Superior temporal gyrus (tissue), 1 donor: ENCODE results near the gene PTPRD.

Experiments
- DNase-seq: peaks from one replicate; pipeline ENCODE4 v3.0.0-alpha.2; 2016; ENCODE audit errors: extremely low spot score

The PTPRD gene

GRCh38 chr9:8585036-8585435, 2027.8 kb downstream of the PTPRD start:
- DNase-seq: no peak

DNA sequence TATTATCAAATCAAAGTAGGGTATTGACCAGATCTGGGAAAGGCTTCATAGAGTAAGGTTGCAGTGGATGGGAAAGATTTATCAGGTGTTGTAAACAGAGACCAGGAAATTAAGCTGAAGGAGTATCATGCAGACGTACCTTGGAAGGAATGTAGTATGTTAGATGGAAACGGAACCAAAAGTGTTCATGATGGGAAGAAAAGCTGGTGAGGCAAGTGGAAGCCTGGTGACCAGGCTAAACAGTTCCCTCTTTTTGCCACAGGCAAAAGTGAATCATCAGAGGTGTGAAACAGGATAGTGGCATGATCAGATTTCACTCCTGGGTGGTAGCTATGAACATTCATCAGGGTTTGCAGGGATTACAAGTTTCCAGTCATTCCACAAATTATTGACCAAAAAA, 2033.1 kb downstream of the PTPRD start:
- DNase-seq: no peak

DNA sequence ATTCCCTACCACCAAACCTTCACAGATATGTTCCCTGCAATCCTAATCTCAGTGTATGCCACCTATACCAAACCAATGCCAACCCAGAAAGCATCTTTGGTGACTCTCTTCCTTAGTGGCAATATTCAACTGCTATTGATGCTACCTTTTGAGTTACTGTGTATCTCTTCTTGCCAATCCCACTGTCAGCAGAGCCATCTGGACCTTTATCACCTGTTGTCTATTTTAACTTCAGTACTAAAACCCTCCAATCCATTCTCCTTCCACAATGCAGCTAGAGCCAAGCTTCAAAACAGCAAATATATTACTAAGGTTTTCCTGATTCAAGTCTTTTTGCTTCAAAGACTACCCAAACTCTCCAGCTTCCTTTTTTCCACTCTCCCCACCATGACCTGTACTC, 2036.1 kb downstream of the PTPRD start:
- DNase-seq: no peak

- no peak for DNase-seq
Measured at GRCh38 chr9:8574846-8575245, 2038.0 kb downstream of the PTPRD start.

- DNase-seq: no peak
Measured at GRCh38 chr9:8572209-8572608, 2040.6 kb downstream of the PTPRD start.

GRCh38 chr9:8571643-8572042, 2041.2 kb downstream of the PTPRD start:
- DNase-seq: no peak

DNA sequence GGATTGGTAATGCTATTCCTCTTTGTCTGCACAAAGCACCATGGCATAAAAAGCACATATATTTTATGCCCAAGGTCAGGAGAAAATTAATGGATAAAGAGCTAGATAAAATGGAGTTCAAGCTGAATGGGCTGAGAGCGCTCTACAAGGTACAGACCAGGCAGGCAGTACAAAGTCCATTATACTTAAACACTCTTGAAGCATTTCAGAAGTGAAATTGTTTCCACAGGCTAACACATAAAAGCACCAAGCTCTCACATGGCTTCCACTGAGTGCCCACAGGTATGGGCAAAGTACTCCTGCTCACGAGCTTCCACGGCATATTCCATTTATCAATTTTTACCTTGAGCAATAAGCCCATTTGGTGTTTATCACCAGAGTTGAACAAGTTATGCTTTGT, 2042.0 kb downstream of the PTPRD start:
- DNase-seq: no peak

DNA sequence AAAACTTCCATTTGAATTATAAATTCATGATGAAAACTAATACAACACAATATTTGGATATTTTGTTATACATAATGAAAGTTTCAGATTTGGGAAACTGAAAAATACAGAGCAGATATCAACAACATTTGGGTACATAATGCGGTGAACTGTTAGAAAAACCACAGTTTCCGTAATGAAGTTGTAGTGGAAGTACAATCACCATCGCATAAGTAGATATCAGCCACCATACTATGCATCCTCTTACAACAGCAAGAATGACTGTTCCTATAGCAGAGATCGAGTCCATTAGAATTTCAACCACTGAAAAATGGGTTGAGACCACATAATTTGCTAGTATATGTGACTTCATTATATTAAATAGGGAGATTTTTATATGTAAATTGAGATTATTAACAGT, 2043.0 kb downstream of the PTPRD start:
- no peak for DNase-seq

- DNase-seq: no peak
Measured at GRCh38 chr9:8567963-8568579, 2044.7 kb downstream of the PTPRD start.

DNA sequence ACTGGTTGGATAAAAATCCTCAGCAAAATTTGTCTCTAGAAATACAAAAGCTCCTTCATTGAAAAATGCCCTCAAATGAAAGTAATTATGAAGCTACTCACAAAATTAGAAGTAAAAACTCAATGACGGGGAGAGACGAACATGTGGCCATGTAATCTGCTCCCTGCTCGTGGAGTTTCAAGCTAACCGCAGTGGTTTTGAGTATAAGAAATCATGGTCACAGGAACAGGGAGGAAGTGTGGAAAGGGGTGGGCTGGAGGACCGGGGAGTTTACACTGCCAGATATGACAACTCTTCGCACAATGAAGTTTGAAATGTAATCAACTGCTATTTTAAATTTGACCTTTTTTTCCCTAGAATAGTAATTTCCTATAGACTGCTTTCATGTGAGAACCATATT, 2047.8 kb downstream of the PTPRD start:
- DNase-seq: no peak

DNA sequence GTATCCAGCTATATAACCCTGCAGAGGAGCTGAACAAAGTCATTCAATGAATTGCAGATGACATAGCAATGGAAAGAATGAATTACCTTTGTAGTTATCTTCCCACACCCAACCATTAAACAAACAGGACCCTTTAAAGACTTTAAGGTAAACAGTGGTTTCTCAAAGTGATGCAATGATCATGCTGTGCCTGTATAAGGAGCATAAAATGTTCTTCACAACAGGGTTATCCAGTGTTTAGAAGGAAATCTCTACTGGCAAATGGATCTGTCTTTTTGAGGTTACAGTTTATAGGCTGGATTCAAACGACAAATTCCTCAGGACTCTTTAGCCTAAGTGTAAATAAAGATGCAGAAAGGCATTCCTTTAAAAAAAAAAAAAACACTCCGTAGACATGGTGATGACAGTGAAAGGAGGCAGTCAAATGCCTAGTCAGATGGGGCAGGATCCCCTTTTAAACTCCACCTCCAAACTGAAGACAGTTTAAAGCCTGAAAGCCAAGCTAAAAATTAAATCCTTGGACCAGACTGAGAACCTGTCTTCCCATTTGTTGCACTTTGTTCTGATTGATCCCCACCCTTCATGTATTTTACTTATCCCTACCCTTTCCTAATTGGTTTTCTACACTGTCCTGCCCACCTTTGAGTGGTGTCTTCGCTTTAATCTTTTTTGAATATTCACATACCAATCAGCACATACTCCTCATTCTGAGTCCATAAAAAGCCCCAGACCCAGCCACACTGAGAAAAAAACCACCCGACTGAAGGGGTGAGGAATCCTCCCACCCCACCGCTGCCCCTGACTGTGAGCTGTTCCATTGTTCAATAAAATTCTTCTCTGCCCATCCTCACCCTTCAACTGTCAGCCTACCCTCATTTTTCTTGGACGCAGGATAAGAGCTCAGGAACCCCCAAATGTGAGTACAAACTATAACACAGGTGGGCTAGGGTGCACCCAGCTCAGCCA, 2052.0 kb downstream of the PTPRD start:
- no peak for DNase-seq

DNA sequence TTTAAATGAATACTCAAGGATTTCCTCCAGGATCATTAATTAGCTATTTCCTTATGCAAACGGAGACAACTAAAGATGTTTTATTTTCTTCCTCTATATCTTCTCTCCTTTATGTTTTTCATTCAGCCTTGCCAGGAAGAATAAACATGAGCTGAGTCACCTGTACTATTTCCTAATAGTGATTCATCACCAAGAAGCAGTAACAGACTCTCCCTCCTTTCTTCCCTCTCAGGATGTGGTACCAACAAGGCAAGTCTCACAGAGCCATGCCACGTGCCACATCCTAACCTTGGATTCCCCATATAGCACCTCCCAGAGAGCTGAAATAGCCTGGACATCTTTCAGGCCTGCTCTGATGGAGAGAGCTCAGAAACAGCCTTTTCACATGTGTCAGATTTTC, 2054.6 kb downstream of the PTPRD start:
- DNase-seq: no peak

GRCh38 chr9:8555762-8556500, 2056.9 kb downstream of the PTPRD start:
- DNase-seq: no peak

GRCh38 chr9:8553444-8553843, 2059.4 kb downstream of the PTPRD start:
- DNase-seq: no peak

DNA sequence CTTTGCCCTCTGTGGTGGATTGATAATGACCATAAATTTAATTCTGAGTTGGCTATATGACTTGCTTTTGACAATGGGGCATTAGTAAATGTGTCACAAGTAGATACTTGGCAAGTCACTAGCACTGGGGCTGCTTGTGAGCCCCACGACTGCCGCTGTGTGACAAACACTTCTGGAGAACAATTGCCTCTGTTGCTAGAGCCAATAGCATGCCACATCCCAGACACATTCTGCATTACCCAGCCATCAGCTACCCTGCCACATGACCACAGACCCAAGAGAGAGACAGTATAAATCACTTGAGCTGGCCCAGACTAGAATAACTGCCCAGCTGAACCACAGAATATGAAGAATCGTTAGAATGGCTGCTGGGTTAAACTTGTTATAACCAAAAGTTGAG, 2060.1 kb downstream of the PTPRD start:
- DNase-seq: peak; percentile 93

DNA sequence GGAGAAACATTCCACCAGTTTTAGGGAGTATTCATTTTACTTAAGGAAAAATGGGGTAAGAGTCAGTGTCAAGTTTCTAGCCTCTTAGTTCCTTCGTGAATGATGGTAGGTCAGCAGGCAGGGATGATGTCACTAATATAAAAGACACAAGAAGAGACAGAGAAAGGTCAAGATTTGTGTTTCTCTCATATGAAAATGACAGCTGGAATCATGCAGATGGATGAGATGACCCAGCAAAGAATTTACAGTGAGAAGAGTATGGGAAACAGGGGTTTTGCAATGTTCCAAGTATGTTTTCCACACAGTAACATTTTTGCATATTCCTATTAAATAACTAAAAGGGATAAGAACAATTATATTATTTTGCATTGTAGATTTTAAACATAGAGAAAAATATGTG, 2063.6 kb downstream of the PTPRD start:
- DNase-seq: no peak

GRCh38 chr9:8543219-8543618, 2069.6 kb downstream of the PTPRD start:
- no peak for DNase-seq

GRCh38 chr9:8542537-8542936, 2070.3 kb downstream of the PTPRD start:
- no peak for DNase-seq

GRCh38 chr9:8539681-8540197, 2073.1 kb downstream of the PTPRD start:
- peak; percentile 70 for DNase-seq

- DNase-seq: no peak
Measured at GRCh38 chr9:8536845-8537244, 2076.0 kb downstream of the PTPRD start.

- no peak for DNase-seq
Measured at GRCh38 chr9:8534828-8535227, 2078.0 kb downstream of the PTPRD start.

GRCh38 chr9:8533681-8534080, 2079.1 kb downstream of the PTPRD start:
- DNase-seq: no peak
